ENCODE data around the gene ANKRD44. TPM values are rescaled to one million over a fixed set of nuclear protein-coding genes. Genes with fewer than 3 reads are reported as not detected.

Gene ANKRD44
- total RNA-seq, 1 donor: 29.2 TPM

DNA sequence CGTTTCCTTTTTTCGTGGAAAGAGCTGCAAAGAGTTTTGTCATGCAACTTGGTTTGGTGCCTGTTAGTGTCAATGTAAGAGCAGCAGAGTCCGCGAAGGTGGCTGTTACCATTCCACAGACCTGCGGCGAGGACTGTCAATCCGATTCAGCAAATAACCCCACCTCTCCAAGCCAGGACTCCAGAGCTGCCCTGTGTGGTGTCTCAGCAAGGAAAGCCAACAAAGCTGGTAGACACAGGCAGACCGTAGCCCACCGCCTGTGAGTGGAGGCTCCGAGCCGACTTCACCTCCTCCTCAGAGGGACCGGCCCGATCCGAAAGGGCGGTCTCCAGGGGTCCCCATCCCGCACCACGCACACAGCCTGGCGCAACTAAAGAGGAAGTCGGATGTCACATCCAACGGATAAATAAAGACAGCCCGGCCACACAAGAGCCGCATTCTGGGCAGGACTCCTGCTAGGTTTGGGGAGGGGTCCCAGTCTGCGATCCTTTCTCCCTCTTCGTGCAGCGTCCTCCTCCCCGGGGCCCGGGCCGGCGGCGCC is 819 bp downstream of the ANKRD44 start:
- TF ChIP-seq, protein P1, sequence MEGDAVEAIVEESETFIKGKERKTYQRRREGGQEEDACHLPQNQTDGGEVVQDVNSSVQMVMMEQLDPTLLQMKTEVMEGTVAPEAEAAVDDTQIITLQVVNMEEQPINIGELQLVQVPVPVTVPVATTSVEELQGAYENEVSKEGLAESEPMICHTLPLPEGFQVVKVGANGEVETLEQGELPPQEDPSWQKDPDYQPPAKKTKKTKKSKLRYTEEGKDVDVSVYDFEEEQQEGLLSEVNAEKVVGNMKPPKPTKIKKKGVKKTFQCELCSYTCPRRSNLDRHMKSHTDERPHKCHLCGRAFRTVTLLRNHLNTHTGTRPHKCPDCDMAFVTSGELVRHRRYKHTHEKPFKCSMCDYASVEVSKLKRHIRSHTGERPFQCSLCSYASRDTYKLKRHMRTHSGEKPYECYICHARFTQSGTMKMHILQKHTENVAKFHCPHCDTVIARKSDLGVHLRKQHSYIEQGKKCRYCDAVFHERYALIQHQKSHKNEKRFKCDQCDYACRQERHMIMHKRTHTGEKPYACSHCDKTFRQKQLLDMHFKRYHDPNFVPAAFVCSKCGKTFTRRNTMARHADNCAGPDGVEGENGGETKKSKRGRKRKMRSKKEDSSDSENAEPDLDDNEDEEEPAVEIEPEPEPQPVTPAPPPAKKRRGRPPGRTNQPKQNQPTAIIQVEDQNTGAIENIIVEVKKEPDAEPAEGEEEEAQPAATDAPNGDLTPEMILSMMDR (IDR thresholded peaks at IDR 0.05; ENCODE audit: insufficient read depth, low read length): no peak
- no peak for DNase-seq (ENCODE audit: low read depth)

GRCh38 chr2:197308996-197309690 is 1.4 kb downstream of the ANKRD44 start:
- no peak for DNase-seq (ENCODE audit: low read depth)
- H3K4me3 ChIP-seq (ENCODE audit: low read depth, low read length): peak overlapping the region; percentile 80
- TF ChIP-seq, protein P1 (IDR thresholded peaks at IDR 0.05; ENCODE audit: insufficient read depth, low read length): no peak

More for the DNA sequence above, 819 bp downstream of the ANKRD44 start:
- peak overlapping the region; percentile 80 for H3K4me3 ChIP-seq (ENCODE audit: low read depth, low read length)

DNA sequence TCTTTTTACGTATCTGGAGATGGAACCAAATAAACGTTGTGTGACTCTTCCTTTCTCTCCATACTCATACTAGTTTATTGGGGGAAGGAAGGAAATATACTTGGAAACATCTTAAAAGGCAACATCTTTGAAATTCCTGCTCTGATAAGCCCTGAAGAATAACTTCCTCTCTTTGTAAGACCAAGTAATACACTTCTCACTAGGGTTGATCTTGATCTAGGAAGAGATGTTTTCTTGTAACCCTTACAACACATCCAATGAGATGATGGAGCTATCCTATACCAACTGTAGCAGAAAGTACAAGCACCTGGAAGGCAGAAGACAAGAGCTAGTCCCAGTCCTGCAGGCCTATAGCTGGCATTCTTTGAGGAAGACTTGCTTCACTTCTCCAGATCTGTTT is 2.0 kb downstream of the ANKRD44 start:
- DNase-seq (ENCODE audit: low read depth): peak; percentile 15
- TF ChIP-seq, protein P1 (IDR thresholded peaks at IDR 0.05; ENCODE audit: insufficient read depth, low read length): no peak
- H3K4me3 ChIP-seq (ENCODE audit: low read depth, low read length): no peak overlapping the region

DNA sequence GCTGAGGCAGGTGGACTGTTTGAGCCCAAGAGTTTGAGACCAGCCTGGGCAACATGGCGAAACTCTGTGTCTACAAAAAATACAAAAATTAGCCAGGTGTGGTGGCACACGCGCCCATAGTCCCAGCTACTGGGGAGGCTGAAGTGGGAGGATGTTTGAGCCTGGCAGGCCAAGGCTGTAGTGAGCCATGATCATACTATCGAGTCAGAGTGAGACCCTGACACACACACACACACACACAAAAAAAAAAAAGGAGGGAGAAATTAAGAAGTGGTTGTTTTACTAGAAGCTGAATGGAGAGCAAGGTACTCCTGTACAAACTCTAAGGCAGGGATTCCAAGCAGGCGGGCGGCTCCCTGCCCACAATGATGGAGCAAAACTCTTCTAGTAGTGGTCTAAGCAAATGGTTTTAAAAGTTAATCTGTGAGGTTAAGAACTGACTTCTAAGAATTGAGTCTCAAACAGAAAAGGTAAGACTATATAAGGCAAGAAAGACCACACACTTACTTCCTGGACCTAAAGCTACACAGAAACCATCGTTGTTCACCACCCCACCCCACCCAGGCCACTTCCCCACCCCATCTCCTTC is 2.6 kb downstream of the ANKRD44 start:
- DNase-seq (ENCODE audit: low read depth): no peak

DNA sequence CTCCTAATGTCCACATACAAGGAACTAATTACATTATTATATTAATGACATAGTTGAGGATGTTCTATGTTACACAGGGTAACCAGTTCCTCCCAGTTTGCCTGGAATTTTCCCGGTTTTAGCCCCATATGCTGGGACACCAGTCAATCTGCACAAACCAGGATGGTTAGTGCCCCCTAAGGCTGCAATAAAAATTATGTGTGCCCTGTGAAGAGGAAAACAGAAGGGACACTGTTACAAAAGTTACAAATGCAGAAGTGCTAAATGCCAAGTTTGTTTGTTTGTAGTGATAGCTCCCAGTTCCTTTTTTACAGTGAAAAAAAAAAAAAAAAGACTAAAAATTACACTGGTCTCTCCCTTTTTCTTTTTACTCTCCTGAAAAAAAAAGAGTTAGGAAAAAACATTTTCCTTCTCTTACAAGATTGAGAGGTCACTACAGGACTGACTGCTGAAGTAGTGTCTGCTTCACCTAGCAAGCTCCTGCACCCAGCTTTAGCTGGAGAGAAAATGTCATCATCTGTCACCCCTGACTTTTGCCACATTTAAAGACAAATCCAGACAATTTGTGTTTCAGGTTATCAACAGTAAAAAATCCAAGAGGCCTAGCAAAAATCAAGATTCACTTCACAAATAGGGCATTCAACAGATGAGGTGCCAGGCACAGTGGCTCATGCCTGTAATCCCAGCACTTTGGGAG is 3.2 kb downstream of the ANKRD44 start:
- no peak for DNase-seq (ENCODE audit: low read depth)
- no peak overlapping the region for H3K4me3 ChIP-seq (ENCODE audit: low read depth, low read length)
- TF ChIP-seq, protein P1 (IDR thresholded peaks at IDR 0.05; ENCODE audit: insufficient read depth, low read length): peak; percentile 3

More for the DNA sequence above, 2.6 kb downstream of the ANKRD44 start:
- no peak overlapping the region for H3K4me3 ChIP-seq (ENCODE audit: low read depth, low read length)
- TF ChIP-seq, protein P1 (IDR thresholded peaks at IDR 0.05; ENCODE audit: insufficient read depth, low read length): no peak

- peak; percentile 13 for DNase-seq (ENCODE audit: low read depth)
- H3K4me3 ChIP-seq (ENCODE audit: low read depth, low read length): no peak overlapping the region
Observed at GRCh38 chr2:197306696-197307040, 3.9 kb downstream of the ANKRD44 start.

More at GRCh38 chr2:197306696-197307040, 3.9 kb downstream of the ANKRD44 start:
- TF ChIP-seq, protein P1 (IDR thresholded peaks at IDR 0.05; ENCODE audit: insufficient read depth, low read length): no peak

Measured in fibroblast of the aortic adventitia (primary cell).